ENCODE measurements around the gene ANKRD2.

DNA sequence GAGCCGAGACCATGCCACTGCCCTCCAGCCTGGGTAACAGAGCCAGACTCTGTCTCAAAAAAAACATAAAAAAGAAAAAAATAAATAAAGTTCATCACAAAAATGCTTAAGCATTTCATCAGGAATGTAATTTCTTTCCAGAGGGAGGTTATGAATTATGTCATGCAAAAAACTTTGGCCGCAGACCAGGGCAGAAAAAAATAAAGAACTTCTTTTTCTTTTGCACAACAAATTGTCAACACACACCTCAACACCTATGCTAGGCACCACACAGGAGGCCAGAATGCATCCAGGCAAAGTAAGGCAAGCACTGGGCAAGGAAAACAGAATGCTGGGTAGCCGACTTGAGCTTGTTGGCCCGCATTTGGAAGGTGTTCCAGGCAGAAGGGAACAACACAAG, 20.8 kb downstream of the ANKRD2 start:
- TF ChIP-seq EP300 (IDR thresholded peaks at IDR 0.05) (no peak), CTCF (IDR thresholded peaks at IDR 0.05) (no peak), POLR2AphosphoS5 (IDR thresholded peaks at IDR 0.05) (peak; percentile 45), POLR2A (IDR thresholded peaks at IDR 0.05) (no peak)
